Body of pancreas (tissue), 4 donors: ENCODE measurements around the gene PRKAG2.

Experiments used
- POLR2A ChIP-seq, 3 donors: fragments of 450-650 bp; IDR thresholded peaks; one replicate each; pipeline ENCODE4 v1.6.1; 2016; ENCODE audit warnings: antibody characterized with exemption in 3 of 3, mild to moderate bottlenecking in 2 of 3
- TF ChIP-seq, protein P1 (sequence below), 7 experiments: fragments of 450-650 bp in 4 of 7; fragments of 200-600 bp in 3 of 7; sonication (generic) in 3 of 7; IDR thresholded peaks; one replicate each; pipeline ENCODE4 v1.5.1; 2016 to 2019; ENCODE audit warnings: antibody characterized with exemption in 7 of 7

DNA sequence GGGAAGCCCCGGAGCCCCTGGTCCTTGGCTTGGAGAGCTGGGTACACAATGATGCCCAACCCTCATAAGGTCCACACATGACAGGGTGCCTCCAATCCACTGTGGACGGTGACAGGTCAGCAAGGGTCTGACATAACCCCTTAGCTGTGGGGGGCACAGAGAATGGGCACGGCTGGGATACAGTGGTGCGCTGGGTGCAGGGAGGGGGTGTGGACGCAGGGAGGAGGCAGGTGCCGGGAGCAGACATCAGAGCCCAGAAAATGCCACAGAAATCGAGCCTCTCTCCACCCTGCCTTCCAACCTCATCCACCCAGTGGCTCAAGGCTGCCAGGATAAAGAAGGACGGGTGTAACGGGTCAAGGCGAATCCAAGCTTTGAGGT, 179.4 kb downstream of the PRKAG2 start:
- TF ChIP-seq, protein P1, sequence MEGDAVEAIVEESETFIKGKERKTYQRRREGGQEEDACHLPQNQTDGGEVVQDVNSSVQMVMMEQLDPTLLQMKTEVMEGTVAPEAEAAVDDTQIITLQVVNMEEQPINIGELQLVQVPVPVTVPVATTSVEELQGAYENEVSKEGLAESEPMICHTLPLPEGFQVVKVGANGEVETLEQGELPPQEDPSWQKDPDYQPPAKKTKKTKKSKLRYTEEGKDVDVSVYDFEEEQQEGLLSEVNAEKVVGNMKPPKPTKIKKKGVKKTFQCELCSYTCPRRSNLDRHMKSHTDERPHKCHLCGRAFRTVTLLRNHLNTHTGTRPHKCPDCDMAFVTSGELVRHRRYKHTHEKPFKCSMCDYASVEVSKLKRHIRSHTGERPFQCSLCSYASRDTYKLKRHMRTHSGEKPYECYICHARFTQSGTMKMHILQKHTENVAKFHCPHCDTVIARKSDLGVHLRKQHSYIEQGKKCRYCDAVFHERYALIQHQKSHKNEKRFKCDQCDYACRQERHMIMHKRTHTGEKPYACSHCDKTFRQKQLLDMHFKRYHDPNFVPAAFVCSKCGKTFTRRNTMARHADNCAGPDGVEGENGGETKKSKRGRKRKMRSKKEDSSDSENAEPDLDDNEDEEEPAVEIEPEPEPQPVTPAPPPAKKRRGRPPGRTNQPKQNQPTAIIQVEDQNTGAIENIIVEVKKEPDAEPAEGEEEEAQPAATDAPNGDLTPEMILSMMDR (IDR thresholded peaks at IDR 0.05): no peak
- no peak for TF ChIP-seq POLR2A (IDR thresholded peaks at IDR 0.05)
